ENCODE results near the gene MINDY4.

MINDY4 gene

DNA sequence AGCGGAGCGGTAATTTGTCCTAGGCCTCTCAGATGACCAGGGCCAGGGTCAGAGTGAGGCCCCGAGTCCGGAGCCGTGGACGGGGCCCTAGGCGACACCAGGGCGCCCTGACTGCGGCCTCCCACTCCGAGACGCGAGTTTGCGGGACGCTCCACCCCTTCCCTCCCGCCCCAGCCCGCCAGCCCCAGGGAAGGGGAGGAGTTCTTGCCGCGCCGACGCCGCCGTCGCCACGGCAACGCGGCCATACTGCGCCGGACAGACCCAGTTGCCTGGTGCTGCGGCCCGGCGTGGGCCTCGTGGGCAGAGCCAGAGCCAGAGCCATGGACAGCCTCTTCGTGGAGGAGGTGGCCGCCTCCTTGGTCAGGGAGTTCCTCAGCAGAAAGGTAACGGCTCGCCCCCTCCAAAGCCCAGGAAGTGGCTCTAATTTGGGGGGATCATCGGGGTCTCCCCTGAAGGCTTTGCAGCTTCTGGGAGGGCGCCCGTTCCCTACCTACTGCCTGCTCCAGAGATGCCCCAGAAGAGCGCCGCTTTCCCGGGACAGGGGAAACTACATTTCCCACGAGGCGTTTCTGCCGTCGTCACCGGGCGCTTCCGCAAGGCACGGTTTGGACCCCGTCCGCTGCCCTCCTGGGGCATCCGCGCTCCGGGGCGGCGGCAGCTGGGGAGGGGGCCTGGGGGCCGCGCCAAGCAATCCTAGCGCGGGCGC is at the start of gene MINDY4:
Gene MINDY4, plus strand, starts transcription at position 244 of the 706 bp plus-strand sequence. Its CDS starts 77 bp downstream, at position 321.
- peak; percentile 59 for DNase-seq (ENCODE audit: low read depth)

DNA sequence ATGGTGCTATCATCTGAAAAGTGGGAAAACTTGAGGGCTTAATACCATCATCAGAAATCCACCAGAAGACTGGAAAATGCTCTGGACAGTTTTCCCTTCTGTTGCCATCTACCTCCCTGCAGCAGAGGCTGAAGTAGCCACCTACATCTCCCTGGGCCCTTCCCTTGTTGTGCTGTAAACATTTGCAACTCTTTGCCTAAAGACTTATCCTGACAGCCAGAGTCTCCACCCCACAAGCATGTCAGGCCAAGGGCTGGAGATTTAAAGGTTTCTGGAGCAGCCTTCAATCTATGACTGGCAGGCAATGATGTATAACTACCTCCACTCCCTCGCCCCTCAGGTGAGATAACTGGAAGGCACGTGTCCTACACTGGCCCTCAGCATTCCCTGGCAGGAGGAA is 49.0 kb upstream of the MINDY4 start:
- no peak for DNase-seq (ENCODE audit: low read depth)

DNA sequence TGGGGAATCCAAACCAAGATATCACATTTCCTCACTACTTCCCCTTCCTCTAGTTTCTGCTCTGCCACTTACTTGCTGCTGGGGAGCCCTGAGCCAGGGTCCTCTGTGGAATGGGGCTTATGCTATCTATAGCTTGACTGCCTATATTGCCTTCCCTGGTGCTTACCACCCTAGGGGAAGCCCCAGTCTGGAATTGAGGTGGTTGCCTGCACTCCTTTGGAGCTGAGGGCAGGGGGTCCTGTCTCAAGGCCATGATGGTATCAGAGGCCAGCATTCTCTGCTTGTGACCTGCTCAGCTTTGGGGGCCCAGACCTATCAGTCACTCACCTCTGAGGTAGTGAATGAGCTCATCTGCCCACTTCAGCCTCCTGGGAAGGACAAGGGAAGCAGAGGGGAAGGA is 48.5 kb upstream of the MINDY4 start:
- no peak for DNase-seq (ENCODE audit: low read depth)

DNA sequence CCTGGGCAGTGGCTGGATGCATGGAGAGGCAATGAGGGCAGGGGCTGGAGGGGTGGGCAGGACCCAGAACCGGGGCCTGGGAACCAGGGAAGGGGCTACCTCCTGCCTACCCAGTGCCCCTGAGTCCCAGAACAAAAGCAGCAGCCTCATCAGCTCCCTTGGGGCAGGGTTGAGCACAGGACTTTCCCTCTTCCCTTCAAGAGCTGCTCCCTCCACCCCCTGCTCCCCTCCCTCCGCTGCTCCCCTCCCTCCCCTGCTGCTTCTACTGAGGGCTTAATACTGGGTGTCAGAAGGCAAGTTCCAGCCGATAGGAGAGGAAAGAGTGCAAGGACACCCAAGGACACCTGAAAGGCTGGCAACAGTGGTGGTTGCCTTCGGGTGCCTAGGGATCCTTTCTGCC is 47.4 kb upstream of the MINDY4 start:
- DNase-seq (ENCODE audit: low read depth): no peak

DNA sequence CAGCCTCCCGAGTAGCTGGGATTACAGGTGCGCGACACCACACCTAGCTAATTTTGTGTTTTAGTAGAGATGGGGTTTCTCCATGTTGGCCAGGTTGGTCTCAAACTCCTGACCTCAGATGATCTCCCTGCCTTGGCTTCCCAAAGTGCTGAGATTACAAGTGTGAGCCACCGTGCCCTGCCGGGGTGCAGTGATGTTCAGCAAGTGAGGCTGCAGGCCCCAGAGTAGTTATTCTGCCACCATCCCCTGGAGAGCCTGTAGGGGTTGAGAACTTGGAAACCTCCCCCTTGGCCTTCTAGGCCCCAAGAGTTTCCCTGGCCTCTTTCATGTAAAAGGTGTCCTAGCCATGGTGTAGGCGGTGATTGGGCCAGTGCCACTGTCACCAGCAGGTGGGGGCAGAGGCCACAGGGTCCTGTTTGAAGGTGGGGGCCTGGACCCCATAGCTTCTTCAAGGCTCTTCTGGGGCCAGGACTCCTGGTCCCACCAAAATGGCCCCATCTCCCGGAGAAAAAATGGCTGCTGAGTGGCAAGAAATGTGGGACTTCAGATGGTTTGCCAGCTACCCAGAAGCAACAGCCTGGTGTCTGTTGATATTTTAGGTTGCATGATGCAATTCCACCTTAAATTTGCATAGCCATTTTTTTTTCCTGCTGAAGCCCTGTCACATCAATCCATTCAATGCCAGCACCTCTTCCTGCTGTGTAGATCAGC is 44.8 kb upstream of the MINDY4 start:
- no peak for DNase-seq (ENCODE audit: low read depth)

DNA sequence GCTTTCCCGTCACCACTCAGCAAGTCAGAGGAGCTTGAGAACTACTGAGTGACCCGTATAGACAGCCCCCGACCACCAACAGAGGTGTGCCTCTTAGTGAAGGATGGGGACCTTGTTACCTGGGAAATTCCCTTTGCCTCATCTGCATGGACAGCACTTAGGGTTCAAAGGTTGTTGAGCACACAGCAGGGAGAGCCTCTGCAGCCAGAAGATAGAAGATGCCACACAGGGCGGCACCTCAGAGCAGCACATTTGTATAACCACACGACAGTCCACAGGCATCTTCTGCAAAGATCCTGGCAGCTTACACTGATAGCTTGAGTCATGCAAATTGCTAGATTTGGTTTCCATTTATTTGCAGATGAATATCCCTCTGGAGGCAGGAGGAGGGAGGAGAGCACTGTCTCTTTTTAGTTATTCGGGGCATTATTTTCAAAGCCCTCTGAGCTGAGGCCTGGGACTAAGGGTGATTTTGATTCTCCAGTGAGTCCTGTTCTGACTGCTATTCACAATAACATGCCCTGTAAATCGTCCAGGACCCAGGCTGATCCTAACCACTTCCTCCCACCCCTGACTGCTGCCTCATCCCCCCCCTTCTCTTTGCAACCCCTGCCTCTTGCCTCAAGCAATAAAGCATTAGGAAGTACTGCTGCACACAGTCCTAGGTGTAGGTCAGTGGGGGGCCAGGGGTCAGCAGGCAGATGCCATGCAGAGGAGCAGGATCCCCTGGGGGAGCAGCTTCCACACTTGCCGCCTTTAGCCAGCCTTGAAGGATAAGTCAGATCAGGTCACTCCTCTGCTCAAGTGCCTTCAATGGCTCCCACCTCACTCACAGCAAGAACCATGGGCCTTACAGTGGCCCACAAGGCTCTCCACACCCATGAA is 43.9 kb upstream of the MINDY4 start:
- DNase-seq (ENCODE audit: low read depth): no peak

DNA sequence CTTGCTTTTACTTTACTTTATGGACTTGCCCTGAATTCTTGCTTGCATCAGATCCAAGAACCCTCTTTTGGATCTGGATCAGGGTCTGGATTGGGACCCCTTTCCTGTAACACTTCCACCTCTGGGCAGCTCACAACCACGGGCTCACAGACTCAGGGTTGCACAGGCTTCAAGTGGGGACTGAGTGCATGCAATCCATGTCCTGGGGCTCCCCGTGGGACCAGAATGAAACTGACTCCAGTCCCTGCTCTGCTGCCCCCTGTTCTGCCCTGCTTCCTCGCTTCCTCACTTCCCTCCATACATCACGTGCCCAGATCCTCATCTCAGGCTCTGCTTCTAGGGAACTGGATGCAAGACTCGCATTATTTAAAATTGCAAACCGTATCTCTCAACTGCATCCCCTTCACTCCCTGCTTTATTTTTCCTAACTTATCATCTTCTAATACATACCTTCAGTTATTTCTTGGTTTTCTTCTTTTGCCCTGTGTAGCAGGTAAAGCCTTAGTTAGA is 42.6 kb upstream of the MINDY4 start:
- DNase-seq (ENCODE audit: low read depth): no peak

DNA sequence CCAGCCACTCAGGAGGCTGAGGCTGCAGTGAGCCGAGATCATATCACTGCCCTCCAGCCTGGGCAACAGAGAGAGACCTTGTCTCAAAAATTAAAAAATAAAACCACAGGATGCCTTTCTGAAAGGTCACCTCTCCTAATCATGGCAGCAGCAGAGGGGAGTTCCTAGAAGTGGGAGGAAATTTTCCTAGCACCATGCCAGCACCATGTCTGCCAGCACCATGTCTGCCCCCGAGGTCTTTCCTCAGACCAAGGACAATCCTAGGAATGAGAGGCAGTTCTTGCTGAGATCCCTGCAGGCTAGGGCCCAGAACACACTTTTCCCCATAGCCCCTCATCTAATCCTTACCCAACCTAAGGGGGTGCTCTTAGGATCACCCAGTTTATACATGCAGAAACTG is 41.6 kb upstream of the MINDY4 start:
- no peak for DNase-seq (ENCODE audit: low read depth)

DNA sequence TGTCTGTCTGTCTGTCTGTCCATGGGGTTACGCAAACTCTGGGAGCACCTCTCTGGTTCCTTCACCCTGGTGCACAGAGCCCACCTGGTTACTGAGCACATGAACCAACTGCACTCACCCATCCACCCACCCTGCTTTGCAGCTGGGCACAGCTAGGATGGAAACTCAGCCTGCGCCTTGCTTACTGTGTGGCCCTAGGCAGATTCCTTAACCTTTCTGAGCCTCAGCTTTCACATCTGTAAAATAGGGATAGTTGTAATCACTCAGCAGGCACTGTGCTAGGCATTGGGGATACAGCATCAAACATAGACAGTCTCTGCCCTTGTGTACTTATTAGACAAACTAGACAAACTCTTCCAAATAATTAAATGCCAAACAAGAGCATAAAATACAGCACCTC is 41.1 kb upstream of the MINDY4 start:
- DNase-seq (ENCODE audit: low read depth): no peak

DNA sequence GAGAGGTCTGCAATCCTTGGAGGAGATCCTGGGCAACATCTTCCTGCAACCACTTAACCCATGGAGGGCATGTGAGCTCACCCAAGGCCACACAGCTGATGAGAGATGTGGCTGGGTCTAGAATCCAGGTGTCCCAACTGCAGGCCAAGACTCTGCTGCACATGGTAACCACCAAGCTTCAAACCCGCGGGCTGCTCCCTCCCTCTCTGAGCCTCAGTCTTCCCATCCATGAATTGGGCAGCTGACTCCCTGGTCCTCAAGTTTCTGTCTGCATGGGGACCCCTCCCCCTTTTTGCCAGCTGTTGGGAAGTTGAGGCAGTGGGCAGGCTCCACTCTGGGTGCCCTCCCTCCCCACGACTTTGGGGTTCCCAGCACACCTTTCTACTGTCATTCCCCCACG is 40.2 kb upstream of the MINDY4 start:
- DNase-seq (ENCODE audit: low read depth): no peak

DNA sequence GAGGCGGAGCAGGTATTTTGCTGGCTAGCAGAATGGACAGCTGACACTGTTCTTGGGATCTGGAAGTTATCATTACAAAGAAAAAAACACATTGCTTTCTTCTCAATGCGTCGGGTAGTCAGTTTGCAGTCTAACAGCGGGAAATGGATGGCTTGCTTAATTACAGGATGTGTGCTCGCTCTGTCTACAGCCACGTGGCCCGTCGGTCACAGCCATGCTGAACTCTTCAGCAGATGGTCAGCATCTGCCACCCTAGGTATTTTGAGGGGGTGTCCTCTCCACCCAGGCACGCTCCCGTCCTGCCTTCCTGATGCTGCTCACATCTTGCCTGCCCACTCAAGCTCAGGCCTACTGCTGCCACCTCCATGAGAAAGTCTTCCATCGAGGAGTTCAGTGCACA is 39.6 kb upstream of the MINDY4 start:
- no peak for DNase-seq (ENCODE audit: low read depth)

DNA sequence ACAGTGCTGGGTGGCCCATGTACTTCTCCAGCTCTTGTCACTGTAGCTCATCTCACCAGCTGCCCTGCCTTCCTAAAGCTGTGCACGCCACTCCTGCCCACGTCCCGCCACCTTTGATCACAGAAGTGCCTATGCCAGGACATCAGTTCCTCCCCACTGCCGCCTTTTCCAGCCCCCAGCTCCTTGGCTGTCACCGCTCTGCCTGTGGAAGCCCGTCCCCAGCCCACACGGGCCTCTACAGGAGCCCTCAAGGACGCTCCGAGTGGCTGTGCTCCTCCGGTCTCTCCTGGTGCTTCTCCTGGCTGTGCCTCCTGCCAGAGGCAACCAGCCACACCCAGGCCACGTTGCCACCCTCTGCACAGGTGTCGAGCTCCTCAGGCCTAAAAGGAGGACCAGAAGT is 38.6 kb upstream of the MINDY4 start:
- DNase-seq (ENCODE audit: low read depth): no peak

DNA sequence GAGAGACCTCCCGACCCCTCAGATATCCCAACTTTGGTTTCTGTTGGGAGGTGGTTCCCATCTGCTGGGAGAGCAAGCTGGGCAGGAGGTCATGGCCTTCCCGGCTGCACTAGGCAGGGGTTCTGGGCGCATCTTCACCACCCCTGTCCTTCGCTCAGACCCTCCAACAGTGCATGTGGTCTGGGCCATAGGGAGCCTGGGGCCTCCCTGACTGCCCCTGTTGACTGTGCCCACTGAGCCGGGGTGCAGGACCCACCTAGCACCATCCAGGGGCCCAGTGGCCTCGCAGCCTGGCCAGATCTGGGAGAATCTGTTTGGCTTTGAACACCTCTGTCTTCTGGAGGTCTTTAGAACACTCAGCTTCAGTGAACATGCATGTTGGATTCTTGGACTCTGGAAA is 38.0 kb upstream of the MINDY4 start:
- DNase-seq (ENCODE audit: low read depth): no peak

DNA sequence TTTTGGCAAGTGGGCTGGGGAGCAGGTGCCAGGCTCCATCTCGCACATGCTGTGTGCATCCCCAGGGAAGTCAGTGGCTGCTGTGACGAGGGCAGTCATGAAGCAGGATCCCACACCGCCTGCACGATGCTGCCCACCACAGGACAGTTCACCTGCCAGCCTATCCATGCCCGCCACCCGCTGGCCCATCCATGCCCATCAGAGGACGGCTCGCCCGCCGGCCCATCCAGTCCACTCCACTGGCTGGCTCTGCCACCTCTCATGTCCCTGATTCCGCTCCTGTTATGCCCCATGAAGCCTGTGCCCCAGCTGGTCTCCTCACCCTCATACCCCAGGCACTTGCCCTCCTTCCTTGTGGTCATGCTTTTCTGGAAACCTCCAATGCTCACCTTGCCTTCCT is 37.5 kb upstream of the MINDY4 start:
- DNase-seq (ENCODE audit: low read depth): no peak

DNA sequence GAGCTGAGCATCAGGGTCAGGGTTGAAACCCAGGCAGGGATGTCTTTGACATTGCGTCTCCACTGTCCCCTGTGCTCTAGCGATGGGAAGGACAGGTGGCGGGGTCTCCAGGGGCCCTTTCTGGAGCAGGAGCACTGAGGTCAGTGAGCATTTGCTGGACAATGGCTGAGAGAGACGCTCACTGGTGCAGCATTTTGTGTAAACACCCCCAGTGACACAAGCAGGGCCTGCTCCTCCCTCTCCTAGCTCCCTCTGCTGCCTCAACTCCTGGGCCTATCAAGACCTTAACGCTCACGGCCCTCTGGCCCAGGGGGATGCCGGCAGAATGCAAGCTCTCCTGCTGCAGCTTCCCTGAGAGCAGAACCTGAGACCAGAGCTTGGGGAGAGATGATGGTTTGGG is 36.7 kb upstream of the MINDY4 start:
- no peak for DNase-seq (ENCODE audit: low read depth)

DNA sequence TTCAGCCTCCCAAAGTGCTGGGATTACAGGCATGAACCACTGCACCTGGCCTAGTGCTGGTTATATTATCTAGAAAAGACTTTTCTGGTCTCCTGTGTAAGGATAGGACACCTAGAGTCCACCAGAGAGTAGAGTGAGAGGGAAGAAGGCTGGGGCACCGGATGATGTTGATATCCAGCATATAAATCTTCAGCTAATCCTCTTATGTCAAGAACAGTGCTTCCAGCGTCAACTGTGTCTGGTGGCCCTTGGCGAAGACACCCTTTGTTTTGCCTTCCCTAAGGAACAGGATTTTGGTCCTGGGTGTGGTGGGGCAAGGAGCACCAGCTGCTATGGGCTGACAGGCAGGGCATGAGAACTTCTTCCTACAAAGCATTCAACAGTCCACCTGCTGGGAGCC is 35.6 kb upstream of the MINDY4 start:
- DNase-seq (ENCODE audit: low read depth): no peak

DNA sequence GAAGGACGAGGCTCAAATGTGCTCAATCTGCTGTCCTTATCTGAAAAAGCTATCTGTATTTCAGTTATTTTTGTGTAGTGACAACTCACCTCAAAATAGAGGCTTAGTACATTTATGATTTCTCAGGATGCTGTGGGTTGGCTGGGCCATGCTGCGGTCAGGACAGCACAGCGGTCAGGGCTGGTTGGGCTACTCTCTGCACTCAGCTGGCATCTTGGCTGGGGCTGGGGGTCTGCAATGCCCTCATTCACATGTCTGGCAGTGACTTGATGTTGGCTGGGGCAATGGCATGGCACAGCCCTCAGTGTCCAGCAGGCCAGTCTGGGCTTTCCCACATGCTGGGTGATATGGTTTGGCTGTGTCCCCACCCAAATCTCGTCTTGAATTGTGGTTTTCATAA is 34.9 kb upstream of the MINDY4 start:
- no peak for DNase-seq (ENCODE audit: low read depth)

DNA sequence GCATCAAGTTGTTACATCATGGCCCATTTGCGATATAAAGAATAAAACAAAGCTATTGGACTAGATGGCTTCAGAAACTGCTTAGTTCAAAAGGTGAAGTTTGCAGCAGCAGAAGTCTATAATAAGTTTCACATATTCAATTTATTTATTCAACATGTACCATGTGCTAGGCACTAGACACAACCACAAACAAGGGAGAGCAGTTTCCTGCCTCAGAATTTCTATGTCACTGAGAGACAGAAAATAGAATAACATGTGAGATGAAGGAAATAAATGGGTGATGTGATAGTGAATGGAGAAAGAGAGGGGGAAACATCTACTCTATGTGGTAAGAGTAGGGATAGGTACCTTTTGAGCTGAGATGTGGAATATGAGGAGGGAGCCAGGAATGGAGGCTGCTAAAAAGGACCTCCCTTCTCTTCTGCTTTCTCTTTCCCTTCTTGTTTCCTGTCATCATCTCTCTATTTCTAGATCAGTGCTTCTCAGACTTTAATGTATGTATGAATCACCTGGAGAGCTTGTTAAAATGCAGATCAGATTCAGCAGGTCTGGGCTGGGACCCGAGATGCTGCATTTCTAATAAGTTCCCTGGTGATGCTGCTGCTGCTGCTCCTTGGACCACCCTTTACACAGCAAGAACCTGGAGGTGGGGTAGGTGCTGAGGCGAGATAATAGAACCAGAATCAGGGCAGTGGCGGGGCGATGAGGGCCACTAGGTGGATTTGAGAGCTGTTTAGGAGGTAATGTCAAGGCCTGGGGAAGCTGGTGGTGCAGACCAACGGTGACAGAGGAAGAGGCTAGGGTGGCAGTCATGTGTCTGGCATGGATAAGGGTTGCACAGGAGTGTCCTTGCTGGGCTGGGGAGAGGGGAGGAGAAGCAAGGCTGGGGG is 32.9 kb upstream of the MINDY4 start:
- no peak for DNase-seq (ENCODE audit: low read depth)

DNA sequence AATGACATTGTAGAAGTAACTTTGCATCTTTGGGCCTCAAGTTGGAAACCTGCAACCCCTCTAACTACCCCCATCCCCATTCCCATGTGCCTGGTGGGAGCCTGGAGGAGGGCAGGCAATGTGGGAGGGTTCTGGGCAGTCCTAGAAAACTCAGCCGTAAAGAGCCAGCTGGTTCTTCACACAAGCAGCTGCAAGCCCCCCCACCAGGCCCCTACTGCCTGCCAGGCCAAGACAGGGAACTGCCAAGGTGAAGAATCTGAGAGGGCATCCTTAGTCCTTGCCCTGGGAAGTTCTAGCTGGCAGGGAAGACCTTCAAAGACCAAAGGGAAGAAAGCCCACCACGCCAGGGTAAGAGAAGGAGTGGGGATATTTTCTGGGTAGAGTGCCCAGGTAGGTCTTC is 31.5 kb upstream of the MINDY4 start:
- no peak for DNase-seq (ENCODE audit: low read depth)

DNA sequence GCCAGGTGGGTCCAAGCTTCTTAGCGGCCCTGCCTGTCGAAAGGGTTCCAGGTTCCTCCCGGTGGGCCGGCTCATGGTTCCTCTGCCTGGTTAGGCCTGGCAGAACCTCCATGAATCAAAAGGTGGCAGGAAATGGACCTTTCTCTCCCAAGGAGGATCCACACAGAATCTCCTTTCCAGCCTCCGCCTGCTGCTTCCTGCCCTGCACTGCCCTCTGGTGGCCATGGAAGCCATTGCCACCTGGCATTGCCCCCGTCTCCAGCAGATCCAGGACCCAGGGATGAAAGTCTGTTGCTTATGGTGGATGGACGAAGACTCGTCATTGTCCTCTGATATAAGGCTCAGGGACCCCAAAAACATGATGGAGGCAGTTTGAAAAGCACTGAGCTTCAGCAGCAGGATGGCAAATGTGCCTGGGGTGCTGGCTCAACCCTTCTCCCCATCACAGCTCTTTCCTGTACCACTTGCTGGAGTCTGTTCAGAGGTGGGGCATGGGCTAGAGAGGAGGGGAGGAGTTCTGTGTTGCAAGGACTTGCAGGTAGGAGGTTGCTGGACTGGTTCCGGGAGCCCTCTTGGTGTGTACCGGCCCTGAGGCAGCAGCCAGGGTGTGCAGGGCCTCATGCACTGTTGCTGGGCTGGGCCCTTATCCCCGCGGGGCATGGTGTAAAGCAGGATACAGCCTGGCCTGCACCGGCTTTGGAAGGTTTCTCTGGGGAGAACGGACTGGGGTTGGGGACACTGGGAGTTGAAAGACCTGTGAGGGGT is 30.6 kb upstream of the MINDY4 start:
- peak; percentile 60 for DNase-seq (ENCODE audit: low read depth)

DNA sequence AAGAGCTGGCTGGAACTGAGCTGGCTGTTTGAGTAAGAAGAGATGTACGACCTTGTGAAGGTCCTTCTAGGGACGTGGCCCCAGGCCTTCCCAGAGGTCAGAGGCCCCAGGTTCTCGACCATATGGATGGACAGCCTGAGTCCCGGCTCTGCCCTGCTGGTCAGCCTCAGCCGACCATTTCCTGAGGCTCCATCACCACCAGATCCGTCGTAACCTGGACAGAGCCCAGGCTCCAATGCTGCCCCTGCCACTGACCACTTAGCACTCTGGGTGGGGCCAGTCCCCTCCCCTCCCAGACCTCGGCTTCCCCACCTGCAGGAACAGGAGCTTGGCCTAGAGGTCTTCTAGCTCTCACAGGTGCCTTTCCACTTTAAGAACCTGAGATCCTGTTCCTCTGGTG is 29.9 kb upstream of the MINDY4 start:
- DNase-seq (ENCODE audit: low read depth): no peak
